ENCODE data around the gene ARHGAP6.

DNA sequence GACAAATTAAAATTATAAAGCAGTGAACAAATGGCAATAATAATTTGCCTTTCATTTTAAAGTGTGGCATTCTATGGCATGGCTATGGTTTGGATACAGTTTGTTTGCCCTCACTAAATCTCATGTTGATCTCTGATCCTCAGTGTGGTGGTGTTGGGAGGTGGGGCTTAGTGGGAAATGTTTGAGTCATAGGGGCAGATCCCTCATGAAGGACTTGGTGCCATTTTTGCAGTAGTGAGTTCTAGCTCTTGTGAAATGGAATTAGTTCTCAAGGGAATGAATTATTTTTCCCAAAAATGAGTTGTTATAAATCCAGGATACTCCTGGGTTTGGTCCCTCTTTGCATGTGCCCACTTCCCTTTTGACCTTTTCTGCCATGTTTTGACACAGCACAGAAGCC, 191.1 kb downstream of the ARHGAP6 start:
- TF ChIP-seq POLR2A (IDR thresholded peaks at IDR 0.05): no peak
- TF ChIP-seq, protein P1, sequence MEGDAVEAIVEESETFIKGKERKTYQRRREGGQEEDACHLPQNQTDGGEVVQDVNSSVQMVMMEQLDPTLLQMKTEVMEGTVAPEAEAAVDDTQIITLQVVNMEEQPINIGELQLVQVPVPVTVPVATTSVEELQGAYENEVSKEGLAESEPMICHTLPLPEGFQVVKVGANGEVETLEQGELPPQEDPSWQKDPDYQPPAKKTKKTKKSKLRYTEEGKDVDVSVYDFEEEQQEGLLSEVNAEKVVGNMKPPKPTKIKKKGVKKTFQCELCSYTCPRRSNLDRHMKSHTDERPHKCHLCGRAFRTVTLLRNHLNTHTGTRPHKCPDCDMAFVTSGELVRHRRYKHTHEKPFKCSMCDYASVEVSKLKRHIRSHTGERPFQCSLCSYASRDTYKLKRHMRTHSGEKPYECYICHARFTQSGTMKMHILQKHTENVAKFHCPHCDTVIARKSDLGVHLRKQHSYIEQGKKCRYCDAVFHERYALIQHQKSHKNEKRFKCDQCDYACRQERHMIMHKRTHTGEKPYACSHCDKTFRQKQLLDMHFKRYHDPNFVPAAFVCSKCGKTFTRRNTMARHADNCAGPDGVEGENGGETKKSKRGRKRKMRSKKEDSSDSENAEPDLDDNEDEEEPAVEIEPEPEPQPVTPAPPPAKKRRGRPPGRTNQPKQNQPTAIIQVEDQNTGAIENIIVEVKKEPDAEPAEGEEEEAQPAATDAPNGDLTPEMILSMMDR (IDR thresholded peaks at IDR 0.05): no peak

All from upper lobe of left lung (tissue), 4 donors.